Transverse colon (tissue), 4 donors: ENCODE measurements around the gene TRPM4.
A peak's percentile ranks its signal among the peaks of the same experiment; 100 is the strongest.

Source experiments
- CTCF ChIP-seq, 5 experiments: fragments of 200-600 bp in 3 of 5; fragments of 450-650 bp in 2 of 5; sonication (generic) in 3 of 5; IDR thresholded peaks; 1 replicate in 2 of 5; 2 replicates in 3 of 5; pipeline ENCODE4 v1.5.1; 2016 to 2017; ENCODE audit warnings: antibody characterized with exemption in 5 of 5, inconsistent platforms in 3 of 5, mild to moderate bottlenecking in 2 of 5, moderate library complexity in 1 of 5
- EP300 ChIP-seq: sonication (generic); formaldehyde crosslinking; IDR thresholded peaks from one replicate; pipeline ENCODE4 v1.6.1; 2017; ENCODE audit warnings: antibody characterized with exemption, low read depth
- POLR2A ChIP-seq: fragments of 450-650 bp; IDR thresholded peaks from one replicate; pipeline ENCODE4 v1.6.1; 2016; ENCODE audit warnings: antibody characterized with exemption, mild to moderate bottlenecking, moderate library complexity
- POLR2AphosphoS5 ChIP-seq, 3 donors: sonication (generic); formaldehyde crosslinking; IDR thresholded peaks; one replicate each; pipeline ENCODE4 v1.6.1; 2016; ENCODE audit warnings: antibody characterized with exemption in 3 of 3

GRCh38 chr19:49157445-49158224, at the start of gene TRPM4:
- TF ChIP-seq POLR2AphosphoS5 (IDR thresholded peaks at IDR 0.05) (peak; percentile 97 to 99 (median 97)), CTCF (IDR thresholded peaks at IDR 0.05) (no peak), EP300 (no peak), POLR2A (peak; percentile 98)
